Cardiac muscle cell (in vitro differentiated cells and primary cell): ENCODE results near the gene GAB1. TPM values are rescaled to one million over a fixed set of nuclear protein-coding genes. Genes with fewer than 3 reads are reported as not detected.

Experiments
- DNase-seq, 2 donors: peaks; one replicate each; pipeline versions ENCODE4 v3.0.0 to v3.0.0-alpha.2; 2010 to 2017; ENCODE audit warnings: low read depth in 1 of 2, low spot score in 1 of 2
- H3K27ac ChIP-seq: fragments of 200-600 bp; sonication (generic); 2 replicates; pipeline ENCODE4 v1.5.1; 2016
- H3K27me3 ChIP-seq: fragments of 200-600 bp; sonication (generic); 2 replicates; pipeline ENCODE4 v1.6.0; 2016; ENCODE audit warnings: control low read depth
- H3K36me3 ChIP-seq: fragments of 200-600 bp; sonication (generic); 2 replicates; pipeline ENCODE4 v1.5.1; 2016; ENCODE audit warnings: control low read depth
- H3K4me1 ChIP-seq: fragments of 200-600 bp; sonication (generic); 2 replicates; pipeline ENCODE4 v1.8.1; 2017; ENCODE audit warnings: low read depth, mild to moderate bottlenecking, mixed run types
- H3K4me3 ChIP-seq: fragments of 200-600 bp; sonication (generic); 2 replicates; pipeline ENCODE4 v1.5.1; 2016; ENCODE audit warnings: mild to moderate bottlenecking
- H3K9me3 ChIP-seq: fragments of 200-600 bp; sonication (generic); 2 replicates; pipeline ENCODE4 v1.5.1; 2017; ENCODE audit warnings: low read depth, mild to moderate bottlenecking, control low read depth
- polyA plus RNA-seq: library from polyadenylated mRNA; unstranded; fragments of >200 nt; fragmentation: Nextera tagmentation; extraction: Ambion mirVana; gene quantifications from 2 replicates; pipeline ENCODE4 v1.2.1, GENCODE V29; 2016
- total RNA-seq: library from RNA; depleted of rRNA; stranded (reverse); fragments of >200 nt; gene quantifications from 2 replicates; pipeline ENCODE4 v1.2.3, GENCODE V29; 2016
- TF ChIP-seq, protein P1 (sequence below): IDR thresholded peaks from 2 replicates; pipeline ENCODE4 v1.5.1; 2012; ENCODE audit warnings: low read depth, mild to moderate bottlenecking, low read length

GAB1 gene
- total RNA-seq (35.8 and 63.9 TPM in 2 replicates), polyA plus RNA-seq (11.9 and 16.0 TPM in 2 replicates)

DNA sequence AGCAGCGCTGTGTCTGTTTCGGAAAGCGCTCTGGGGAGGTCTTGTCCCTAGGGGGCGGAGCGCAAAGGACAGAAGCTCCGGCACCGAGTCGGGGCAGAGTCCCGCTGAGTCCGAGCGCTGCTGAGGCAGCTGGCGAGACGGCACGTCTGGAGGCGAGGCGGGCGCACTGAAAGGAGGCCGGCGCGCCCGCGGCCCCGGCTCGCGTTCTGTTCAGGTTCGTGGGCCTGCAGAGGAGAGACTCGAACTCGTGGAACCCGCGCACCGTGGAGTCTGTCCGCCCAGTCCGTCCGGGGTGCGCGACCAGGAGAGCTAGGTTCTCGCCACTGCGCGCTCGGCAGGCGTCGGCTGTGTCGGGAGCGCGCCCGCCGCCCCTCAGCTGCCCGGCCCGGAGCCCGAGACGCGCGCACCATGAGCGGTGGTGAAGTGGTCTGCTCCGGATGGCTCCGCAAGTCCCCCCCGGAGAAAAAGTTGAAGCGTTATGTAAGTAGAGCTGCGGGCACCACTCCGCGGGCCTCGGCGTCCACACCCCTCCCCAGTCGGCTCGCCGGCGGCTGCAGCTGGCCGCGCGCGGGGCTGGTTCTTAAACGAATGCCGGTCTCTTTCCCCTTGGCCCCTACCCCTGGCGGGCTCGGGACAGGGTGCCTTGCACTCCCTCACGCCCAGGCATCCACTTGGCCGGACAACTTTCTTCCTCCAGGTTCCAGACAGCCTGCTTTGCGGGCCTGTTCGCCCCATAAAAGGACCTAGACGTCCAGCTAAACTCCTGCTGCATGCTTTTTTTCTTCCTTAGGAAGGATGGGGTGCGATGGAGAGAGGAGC lies at the start of gene GAB1:
Gene GAB1, plus strand, starts transcription at position 96 of the 819 bp plus-strand sequence. Its CDS starts 313 bp downstream, at position 409.
- peak; percentile 78 to 86 for DNase-seq
- H3K4me3 ChIP-seq = peak within 1 kb of the TSS; percentile 97
- H3K36me3 ChIP-seq = no peaks in the 10 kb centered on the region
- H3K4me1 ChIP-seq = peaks cover 25% of the 10 kb centered on the region
- H3K9me3 ChIP-seq = no peaks in the 10 kb centered on the region
- H3K27me3 ChIP-seq = no peaks in the 10 kb centered on the region
- TF ChIP-seq, protein P1, sequence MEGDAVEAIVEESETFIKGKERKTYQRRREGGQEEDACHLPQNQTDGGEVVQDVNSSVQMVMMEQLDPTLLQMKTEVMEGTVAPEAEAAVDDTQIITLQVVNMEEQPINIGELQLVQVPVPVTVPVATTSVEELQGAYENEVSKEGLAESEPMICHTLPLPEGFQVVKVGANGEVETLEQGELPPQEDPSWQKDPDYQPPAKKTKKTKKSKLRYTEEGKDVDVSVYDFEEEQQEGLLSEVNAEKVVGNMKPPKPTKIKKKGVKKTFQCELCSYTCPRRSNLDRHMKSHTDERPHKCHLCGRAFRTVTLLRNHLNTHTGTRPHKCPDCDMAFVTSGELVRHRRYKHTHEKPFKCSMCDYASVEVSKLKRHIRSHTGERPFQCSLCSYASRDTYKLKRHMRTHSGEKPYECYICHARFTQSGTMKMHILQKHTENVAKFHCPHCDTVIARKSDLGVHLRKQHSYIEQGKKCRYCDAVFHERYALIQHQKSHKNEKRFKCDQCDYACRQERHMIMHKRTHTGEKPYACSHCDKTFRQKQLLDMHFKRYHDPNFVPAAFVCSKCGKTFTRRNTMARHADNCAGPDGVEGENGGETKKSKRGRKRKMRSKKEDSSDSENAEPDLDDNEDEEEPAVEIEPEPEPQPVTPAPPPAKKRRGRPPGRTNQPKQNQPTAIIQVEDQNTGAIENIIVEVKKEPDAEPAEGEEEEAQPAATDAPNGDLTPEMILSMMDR = peak; percentile 4
- peak within 1 kb of the TSS; percentile 91 for H3K27ac ChIP-seq

DNA sequence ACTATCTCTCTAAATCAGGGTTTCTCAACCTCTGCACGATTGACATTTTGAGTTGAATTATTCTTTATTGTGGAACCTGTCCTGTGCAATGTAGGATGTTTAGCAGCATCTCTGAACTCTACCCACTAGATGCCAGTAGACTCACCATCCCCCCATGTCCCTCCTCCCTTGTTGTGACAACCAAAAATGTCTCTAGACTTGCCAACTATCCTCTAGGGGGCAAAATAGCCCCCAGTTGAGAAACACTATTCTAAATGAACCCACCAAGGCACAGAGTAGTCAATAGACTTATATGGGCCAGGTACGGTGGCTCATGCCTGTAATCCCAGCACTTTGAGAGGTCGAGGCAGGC lies 49.1 kb upstream of the GAB1 start:
- no peaks in the 10 kb centered on the region for H3K9me3 ChIP-seq
- TF ChIP-seq, protein P1 = no peak
- no peaks in the 10 kb centered on the region for H3K36me3 ChIP-seq
- H3K4me1 ChIP-seq = no peaks in the 10 kb centered on the region
- no peak overlapping the region for H3K4me3 ChIP-seq
- no peak for DNase-seq
- H3K27ac ChIP-seq = no peak overlapping the region
- H3K27me3 ChIP-seq = no peaks in the 10 kb centered on the region

DNA sequence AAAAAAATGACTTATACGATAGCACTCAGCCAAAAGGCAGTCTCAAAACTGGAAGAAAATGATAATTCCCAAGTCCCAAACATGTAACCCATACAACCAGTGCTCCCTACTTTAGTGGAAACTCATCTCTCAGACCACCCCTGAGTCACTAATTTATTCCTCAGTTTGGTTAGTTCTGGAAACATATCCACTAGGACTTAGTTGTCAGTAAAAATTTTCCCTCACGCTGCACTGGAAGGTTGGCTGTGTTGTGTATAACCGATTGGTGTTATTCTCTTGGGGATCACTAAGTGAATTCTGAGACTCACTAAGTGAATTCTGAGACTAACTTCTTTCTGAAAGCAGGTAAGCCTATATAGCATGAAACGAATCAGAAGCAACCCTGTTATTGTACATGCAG lies 48.5 kb upstream of the GAB1 start:
- TF ChIP-seq, protein P1 = no peak
- DNase-seq = no peak
- H3K27ac ChIP-seq = no peak overlapping the region
- H3K4me3 ChIP-seq = no peak overlapping the region
- no peaks in the 10 kb centered on the region for H3K4me1 ChIP-seq
- H3K9me3 ChIP-seq = no peaks in the 10 kb centered on the region
- no peaks in the 10 kb centered on the region for H3K27me3 ChIP-seq
- H3K36me3 ChIP-seq = no peaks in the 10 kb centered on the region

DNA sequence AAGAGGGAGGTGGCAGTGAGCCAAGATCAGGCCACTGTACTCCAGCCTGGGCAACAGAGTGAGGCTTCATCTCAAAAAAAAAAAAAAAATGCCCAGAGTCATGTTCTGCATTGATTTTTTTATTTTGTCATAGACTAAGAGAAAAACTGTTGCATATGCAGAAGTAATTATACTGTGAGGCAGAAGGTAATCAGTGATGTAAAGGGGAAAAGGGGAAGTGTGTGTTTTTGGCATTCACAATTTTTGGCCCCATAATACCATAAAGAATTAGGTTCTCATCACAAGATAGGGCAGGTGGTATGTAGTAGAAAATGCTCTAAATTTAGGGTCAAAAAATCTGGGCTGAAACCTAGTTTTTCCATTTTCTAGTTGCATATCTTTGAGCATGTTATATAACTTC lies 47.3 kb upstream of the GAB1 start:
- Histone ChIP-seq H3K27me3 (no peaks in the 10 kb centered on the region), H3K4me1 (no peaks in the 10 kb centered on the region), H3K4me3 (no peak overlapping the region), H3K27ac (no peak overlapping the region), H3K36me3 (no peaks in the 10 kb centered on the region), H3K9me3 (no peaks in the 10 kb centered on the region)
- no peak for DNase-seq
- TF ChIP-seq, protein P1 = no peak

DNA sequence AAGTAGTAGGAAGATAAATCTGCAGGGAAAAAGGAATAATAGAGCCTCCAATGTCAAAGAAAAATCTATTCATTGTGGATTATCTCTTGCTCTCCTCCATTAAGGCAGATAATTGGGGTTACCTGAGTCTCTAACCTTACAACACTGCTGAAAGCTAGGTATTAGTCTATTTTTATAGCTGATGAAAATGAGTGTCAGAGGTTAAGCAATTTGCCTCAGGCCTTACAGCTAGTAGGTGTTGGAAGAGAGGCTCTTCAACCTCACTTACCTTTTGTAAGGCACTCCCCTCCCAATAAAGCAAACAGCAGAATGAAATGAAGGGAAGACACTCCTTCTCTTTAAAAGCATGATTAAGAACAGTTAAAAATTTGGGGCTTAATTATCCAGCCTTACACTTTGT lies 45.4 kb upstream of the GAB1 start:
- Histone ChIP-seq H3K4me3 (no peak overlapping the region), H3K27ac (no peak overlapping the region), H3K36me3 (no peaks in the 10 kb centered on the region), H3K9me3 (no peaks in the 10 kb centered on the region), H3K27me3 (no peaks in the 10 kb centered on the region), H3K4me1 (no peaks in the 10 kb centered on the region)
- TF ChIP-seq, protein P1 = no peak
- no peak for DNase-seq
